ENCODE measurements around the gene FAM193A.
"Not testable (repeated sequence)": the region's sequence is repeated elsewhere in the genome, so short reads cannot be mapped to it uniquely, and the experiment has no call there.

FAM193A gene

DNA sequence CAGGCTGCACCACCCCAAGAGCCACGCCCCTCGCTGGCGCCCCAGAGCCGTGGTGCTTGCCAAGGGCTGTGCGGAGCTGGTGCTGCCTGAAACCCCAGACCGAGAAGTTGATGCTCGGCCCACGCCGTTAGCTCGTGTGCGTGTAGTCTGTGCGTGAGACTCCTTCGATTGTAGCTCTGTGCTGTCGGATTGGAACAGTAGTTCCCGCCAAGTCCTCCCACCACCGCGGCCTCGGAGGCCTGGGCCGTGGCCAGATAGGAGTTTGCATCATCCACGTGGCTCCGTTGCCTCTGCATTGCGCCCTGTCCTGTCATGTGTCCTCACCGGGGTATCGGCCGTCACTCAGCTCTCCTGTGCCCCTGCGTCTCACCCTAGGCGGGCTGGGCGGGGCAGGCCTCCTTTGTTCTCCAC lies 195.5 kb downstream of the FAM193A start:
- no peak for DNase-seq

DNA sequence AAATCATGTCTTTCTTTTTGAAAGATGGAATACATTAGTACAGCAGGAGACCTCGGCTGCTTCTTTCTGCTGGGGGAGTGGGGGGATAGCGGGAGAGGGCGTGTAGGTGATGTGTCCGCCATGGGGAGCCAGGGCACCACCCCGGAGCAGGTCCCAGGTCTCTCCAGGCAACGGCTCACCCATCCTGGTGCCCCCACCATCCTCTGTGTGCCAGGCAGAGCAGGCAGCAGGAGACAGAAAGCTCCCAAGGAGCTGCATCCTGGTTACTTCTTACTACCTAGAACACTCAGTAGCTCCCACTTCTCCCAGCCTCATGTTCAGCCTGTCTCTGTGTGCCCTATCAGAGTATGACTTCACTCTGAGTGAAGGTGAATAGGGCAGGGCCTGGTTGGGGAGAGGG lies 196.1 kb downstream of the FAM193A start:
- DNase-seq, result no peak

DNA sequence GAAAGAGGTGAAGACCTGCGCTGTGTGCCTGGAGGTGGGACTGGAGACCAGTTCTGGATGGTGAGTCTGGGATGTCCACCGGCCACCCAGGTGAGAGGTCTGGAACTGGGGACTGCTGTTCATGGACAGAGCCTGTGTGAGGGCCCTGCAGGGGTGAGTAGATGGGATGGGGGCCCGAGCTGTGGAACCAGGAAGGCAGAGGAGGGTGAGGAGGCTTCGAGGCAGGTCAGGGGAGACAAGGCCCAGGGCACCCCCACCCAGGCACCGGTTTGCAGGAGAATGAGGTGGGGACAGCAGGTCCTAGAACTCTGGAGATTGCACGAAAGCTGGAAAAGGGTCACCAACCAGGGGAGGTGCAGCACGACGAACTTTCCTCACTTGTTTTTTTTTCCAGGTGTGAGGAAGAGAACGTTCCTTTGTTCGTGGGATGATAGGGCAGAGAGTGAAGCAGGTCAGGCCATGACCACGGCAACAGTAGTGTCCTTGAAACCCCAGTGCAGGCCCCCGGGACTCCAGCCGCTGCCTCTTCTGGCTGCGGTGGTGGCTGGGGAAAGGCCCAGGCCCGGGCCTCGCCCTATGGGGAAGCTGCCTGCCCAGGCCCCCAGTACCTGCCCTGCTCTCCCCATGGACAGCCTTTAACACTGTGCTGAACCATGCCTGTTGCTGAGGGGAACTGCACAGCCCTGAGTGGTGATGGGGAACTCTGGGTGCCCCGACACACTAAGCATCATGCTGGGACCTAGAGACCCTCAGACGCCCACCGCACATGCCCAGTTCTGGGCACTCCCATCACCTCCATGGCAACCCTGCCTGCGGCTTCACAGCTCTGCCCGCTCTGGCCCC lies 196.8 kb downstream of the FAM193A start:
- no peak for DNase-seq

DNA sequence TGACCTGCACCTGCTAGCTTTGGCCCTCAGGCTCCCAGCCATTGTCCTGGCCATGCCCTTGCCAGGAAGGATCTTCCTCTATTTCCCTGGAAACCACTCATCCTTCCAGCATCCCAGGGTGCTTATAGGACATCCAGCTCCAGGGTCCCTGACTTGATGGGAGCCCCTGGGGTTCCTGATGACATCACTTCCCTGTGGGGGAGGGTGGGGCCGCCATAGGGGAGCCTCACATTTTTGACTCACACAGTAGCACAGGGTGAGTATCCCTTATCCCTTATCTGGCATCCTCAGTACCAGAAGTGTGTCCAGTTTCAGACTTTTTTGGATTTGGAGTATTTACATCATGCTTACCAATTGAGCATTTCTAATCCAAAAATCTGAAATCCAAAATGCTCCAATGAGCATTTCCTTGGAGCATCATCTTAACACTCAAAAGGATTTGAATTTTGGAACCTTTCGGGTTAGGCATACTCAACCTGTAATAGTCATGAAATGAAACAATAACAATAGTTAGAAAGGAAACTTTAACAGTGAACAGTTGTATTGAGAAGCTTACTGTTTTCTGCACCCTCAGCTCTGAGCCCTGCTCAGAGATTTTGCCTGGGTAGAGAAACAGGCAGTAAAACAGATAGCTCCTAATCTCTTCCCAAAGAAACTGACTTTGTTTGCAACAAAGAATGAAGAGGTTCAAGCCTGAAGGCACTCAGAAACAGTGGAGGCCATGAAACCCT lies 197.6 kb downstream of the FAM193A start:
- DNase-seq, result no peak

DNA sequence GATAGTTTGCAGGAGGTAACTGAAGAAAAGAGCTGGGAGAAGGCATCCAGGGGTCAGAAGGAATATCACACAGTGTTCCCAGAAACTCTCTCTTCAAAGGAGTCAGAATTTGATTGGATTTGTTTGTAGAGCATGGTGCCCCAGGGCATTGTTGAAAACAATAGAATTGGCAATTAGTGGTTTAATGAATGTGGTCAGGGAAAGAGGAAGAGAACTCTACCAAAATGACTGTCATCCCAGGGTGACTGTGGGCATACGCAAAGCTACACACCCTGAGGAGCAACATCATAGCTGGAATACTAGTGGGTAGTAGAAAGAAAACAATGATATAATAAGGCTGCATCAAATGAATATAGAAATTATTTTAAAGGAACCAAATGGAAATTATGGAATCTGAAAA lies 198.2 kb downstream of the FAM193A start:
- no peak for DNase-seq

DNA sequence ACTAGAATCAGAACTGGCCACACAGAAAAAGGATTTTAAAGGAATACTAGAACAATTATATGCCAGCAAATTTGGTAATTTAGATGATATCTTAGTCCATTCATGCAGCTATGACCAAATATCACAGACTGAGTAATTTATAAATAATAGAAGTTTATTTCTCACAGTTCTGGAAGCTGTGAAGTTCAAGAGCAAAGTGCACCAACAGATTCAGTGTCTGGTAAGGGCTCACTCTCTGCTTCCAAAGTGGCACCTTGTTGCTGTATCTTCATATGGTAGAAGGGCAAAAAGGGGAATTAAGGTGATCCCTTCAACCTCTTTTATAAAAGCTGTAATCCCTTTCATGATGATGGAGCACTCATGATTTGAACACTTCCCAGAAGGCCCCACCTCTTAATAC lies 199.4 kb downstream of the FAM193A start:
- no peak for DNase-seq

DNA sequence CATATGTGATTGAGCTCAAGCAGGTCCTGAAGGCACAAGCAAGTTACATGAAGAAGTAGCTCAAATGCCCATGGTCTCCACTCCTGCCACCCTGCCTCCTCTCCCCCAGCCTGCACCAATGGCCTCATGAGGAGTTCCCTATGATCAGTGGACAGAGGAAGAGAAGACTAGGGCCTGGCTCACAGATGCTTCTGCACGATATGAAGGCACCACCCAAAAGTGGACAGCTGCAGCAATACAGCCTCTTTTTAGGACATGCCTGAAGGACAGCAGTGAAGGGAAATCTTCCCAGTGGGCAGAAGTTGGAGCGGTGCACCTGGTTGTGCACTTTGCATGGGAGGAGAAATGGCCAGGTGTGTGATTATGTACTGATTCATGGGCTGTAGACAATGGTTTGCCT lies 201.8 kb downstream of the FAM193A start:
- DNase-seq, result not testable (repeated sequence)

DNA sequence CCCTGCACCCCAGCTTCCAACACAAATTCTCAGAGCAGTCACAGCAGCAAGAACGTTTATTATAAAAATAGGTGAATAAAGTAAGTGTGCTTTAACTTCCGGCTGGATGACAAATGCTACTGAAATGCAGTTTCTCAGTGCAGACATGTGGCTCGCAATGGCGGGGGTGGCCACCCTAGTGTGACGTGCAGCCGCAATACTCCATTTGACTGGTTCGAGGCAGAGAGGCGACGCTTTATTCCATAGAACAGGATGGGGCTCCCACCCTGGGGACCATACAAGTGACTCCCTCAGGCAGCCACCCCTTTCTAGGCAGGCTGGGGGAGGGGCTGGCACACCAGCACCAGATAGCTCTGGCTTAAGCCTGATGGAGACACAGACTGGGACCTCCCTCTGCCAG lies 205.2 kb downstream of the FAM193A start:
- no peak for DNase-seq

DNA sequence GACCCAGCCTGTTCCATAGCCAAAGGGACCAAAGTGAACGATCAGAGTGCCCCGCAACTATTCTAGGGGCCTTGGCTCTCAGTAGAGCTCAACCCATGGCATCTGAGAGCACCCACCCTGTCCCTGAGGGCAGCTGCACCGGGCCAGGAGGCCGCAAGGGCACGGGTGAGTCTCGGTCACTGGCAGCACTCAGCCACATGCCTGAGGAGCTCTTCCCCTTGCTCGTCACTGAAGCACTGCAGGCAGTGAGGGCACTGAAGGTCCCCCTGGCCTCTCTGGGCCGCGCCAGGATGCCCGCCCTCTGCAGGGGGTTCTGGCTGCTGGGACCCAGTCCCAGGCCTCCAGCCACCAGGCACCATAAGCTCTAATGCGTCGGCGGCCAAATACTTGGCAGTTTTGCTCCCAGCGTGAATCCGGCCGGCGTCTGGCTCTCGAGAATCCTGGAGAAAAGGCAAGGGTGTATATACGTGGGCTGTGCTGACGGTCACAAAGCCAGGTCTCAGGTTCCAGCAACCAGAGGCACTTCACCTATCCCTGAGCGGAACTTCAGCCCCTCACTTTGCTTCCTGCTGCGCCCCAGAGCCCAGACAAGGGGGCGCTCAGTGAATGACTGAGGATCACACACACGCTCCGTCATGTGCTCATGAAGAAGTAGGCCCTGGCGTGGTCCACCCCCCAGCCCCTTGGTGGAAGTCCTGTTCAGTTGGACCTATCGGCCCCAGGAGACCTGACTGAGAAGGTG lies 205.8 kb downstream of the FAM193A start:
- no peak for DNase-seq

DNA sequence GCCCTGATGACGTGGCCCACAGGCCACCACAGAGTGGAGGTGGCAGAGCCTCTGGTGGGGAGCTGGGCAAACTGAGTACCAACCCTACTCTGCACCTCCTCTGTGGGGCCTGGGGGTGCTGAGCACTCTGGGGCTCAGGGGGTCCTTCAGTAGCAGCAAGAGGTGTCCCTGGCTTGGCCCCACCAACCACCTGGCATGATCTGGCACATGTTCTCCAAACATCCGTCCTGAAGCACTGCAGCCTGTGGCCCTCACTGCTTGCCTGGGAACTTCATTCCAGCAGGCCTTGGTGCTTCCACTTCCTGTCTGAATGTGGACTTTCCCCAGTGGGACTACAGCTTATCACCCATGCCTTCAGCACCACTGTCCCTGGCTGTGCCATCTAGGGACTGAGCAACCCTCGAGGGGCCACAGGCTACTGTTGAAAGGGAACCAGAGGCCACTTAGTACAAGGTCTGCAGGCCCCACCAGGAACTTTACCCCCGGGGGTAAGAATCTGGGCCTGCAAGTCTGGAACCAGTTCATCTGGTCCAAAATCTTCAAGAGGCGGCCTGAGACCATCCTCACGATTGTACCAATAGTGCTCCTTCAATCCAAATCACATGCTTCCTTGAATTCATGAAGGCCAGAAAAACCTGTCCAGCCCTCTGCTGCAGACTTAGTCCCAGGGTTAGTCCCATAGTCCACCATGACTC lies 206.5 kb downstream of the FAM193A start:
- no peak for DNase-seq

DNA sequence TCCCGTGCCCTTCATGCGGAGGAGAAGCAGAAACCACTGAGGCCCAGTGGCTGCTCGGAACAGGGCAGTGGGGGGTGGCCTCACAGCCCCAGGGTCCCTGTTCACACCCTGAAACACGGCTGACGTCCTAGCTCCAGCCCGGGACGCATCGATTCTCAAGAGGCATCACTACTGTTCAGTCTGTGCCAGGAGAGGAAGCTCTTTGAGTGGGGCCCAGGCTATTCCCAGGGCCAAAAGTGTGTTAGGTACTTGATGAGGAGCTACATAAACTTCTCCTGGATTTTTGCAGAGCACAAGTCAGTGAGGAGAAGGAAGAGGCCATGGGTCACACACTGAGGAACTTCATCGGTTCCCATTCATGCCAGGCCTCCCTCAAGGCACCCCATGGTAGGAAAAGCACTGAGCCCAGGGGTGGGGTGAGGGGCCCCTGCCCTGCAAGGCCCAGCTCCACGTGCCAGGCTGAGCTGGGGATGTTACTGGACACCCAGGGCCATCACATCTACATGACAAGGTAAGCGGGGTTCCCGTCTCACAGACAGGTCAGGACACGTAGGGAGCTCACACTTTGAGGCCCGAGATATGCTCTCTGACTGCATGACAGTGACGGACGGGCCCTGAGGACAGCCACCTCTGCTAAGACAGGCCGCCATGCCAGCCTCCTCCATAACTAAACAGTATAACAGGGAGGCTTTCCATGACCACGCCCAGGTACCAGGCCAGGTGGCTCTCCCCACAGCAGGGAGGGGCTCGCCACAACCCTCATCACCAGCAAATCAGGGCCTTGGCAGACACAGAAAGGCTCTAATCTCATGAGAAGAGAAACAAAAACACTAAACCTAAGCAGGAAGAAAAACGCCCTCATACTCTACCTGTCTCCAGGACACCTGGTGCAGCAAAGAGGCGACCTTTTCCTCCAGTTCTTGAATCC lies 207.3 kb downstream of the FAM193A start:
- no peak for DNase-seq

DNA sequence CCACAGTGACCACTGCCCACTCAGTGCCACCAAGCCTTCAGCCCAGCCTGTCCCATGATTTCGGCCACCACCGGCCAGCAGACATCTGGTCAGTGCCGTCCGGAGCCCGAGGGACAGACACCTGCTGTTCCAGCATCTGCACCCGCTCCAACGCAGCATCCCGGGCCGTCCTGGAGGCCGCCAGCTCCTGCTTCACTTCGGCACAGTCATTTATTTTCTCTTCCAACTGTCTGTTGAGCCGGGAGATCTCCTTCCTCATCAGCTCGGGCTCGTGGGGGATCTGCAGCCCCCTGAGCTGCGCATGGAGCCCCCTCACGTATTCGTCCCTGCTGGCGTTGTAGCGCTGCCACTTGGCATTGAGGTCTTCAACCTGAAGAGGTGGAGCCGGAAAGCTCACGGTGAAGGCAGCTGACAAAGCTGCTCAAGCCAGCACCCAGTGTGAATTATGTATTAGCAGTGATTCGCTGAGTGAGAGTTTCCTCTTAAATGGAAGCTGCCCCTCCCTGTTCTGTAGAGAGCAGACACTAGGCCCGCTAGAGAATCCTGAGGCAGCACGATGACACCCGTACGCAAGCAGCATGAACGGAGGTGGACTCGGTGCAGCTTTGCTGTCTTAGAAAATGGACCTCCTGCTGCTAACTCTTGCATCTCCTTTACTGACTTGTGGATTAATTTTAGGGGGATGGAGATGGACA lies 208.3 kb downstream of the FAM193A start:
- DNase-seq, result no peak

DNA sequence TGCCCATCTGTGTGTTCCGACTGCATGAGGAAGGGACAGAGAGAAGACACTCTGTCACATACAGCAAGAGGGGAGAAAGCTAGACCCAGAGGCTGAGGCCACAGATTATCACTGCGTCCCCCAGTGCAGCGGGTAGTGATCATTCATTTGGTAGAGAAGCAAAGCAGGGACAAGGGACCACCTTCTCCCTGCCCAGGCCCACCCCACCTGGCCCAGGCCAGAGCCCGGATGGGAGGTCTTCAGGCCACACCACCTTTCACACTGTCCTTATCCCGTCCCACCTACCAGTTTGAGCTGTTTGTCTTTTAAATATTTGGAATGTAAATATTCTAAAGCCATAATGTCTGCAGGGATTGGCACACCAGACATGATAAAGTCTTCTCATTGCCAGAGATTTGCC lies 209.1 kb downstream of the FAM193A start:
- no peak for DNase-seq

DNA sequence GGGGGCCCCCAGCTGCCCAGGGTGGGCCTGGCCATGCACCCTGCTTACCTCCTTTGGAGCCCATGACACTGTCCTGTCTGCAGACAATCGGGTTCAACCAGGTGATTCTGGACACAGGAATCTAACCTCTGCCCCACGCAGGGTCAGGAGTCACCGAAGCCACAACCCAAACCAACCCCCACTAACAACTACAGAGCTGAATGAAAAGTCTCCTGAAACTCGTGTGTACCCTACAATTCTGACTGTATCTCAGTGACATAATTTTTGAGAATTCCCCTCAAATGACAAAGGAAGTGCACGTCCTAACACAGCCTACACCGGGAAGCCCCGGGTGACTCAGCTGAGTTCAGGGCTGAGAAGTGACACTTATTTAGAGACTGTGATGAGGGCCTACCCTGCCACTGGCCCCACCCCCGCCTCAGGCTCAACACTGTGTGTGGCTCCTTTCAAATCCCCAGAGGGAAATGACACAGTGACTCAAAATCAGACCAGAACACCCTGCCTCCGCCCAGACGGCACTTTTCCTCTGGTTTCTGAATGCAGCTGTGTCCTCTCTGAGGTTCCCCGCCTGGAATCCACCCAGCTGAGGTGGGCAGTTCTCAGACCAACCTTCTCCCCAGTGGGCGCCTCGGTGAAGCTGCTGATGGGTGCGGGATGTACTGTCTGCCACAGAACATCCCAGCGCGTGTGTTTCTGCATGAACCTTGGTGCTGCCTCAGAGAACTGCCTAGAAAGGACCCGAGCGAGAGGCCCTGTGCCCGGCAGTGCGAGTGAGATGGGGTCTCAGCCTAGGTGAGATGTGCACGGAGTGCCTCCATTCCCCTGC lies 209.7 kb downstream of the FAM193A start:
- DNase-seq, result no peak

DNA sequence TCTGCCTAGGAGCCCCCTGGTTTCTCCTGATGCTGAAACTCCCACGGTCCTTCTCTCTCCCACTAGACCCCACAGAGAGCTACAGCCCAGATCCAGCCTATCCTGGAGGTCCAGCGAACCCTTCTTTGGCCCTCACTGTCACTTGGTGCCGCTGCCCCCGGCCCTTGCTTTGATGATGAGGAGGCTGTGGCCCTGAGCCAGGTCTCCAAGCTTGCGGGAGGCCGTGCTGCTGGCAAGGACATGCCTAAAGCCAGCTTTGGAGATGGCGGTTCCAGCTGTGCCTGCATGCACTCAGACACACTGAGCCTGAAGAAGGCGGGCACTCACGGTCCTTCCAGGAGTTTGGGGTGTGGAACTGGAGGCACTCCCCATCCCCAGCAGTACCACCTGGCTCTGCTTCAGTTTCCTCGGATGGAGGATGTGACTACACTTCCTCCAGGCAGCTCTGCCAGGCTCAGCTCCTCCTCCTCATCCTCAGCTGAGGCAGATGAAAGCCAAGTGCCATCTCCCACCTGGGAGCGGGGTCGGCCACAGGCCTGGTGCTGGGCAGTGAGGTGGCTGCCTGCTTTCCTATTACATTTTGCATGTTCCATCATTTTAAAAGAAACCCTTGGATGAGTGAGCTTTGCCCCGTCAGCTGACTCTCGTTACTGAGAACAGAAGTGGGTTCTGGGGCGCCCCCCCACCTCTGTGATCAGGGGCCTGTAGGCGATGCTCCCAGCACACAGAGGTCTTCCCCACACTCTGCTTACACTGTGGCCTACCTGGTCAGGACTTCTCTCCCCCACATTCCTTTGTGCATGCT lies 210.6 kb downstream of the FAM193A start:
- no peak for DNase-seq

DNA sequence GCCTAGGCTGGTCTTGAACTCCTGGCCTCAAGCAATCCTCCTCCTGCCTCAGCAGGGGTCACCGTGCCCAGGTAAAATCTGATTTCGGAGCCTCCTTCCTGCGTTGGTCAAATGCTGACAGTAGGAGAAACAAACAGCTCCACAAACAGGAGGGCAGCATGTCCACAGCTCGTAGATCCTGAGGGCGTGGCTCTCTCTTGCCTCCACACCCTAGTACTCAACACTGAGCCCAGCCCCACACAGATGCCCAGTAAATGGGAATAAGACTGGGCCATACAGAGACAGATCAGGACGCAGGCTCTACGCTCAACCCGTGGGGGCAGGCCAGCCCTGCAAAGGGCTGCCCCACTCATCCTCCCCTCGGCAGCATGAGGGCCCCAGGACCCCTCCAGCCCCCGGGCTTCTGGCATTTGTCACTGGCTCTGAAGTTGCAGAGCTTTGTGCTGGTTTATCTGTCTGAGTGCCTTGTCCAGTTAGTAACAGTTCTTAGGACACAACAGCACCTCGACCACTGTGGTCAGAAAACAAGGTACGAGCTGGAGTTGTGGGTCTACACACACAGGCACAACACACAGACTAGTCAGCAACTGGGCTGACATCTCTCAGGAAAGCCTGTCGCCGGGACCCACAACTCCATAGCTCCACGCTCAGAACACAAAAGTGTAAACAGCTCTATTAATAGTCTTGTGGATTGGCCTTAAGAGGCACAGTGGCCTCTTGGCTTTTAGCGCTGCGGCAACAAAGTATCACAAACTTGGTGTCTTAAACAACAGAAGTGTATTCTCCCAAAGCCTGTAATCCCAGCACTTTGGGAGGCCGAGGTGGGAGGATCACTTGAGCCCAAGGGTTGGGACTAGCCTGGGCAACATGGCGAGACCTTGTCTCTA lies 214.5 kb downstream of the FAM193A start:
- no peak for DNase-seq

DNA sequence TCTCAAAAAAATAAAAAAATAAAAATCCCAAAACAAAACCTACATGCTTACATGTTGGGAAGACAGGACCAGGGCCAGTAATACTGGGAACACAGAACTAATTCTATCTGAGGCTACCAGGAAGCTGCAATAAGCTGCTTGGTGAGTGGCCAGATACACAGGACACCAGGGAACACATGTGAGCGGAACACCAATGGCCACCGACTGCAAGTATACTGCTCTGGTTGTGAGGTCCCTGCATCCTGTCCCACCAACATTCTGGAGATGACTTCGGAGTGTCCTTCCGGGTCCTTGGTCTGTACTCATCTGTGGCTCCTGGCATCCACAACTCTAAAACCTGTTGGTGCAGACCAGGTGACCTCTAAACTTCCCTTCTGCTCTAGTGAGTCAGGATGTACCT lies 217.0 kb downstream of the FAM193A start:
- DNase-seq, result no peak

All from DMS79 (cell line).